8988T (cell line): Measurements from ENCODE around the gene TGFA.

Experiments used
- DNase-seq: peaks from one replicate; pipeline ENCODE4 v3.0.0; 2011

Gene TGFA

DNA sequence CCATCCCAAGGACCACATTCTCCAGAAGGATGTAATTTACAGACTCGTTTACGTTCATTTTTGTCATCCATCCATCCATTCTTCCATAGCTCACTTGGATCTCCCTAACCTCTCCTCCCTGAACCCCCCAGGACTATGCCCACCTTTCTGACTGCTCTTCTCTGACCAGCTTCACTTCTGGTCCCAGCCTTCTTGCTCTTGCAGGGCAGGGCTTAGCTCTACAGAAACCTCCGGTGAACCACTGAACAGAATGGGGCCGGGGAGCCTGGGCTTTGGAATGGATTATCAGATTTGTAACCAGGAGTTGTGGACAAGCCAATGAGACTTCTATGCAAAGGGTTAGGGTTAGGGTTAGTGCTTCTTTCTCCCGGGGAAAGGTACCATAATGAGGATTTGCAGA lies 95.0 kb downstream of the TGFA start:
- DNase-seq, result no peak

DNA sequence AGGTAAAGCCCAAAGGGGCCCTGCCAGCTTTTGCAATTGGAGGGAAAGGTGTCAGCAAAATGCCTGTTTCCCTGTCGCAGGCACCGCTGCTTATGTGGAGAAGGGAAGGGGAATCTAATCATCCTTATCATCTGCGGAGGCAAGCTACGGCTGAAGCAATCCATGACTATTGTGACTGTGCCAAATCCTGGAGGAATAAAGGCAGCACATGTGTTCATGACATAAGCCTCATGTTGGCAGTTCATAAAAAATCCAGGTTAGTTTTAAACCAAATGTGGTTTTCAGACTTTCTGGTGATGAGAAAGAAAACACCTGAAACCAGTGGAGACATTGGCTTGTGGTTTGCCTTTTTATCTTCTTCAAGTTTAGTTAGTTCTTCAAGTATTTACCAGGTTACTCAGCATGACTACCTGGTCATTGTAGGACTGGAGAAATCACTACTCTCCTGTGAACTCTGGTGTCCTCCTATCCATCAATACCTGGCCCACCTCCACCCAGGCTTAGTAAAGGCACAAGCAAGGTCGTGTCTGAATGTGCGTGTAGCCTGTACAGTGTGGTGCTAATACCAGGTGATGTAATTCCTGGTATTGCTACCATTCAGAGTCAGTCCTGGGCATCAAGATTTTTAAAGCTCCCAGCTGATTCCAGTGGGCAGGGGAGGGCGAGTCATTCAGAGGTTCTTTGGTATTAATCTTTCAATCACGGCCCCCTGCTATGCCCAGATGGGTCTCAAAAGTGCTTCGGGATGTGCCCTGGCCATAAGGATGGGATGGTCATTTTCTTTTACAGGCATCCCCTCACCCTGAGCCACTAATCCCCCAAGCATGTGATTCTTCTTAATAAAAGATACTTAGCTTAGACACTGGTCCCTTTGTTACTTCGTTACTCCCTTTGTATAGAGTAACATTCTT lies 96.8 kb downstream of the TGFA start:
- no peak for DNase-seq

DNA sequence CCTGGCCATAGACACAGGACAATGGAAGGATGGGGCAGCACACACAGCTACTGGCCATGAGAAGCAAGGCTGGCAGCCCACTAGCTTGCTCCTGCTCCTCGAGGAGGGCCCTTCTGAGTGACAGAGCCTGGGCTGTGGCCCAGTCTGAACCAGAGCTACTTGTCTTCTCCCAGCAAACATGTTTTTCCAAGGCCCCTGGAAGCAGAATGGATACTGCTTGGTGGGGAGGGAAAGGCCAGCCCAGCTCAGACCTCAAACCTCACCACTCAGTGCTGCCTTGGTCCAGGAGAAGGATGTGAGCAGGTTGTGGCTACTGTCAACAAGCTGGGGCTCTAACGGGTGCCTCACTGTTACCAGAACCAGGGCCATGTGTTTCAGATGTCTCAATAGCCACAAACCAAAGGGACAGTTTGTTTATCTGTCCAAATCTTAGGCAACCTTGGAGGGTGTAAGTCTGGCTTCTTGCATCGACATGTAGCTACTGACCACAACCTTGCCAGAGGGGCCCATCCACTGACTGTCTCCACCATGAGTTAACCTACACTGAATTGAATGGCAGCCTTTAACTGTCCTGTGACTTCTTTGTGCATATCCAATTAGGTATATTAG lies 98.6 kb downstream of the TGFA start:
- DNase-seq, result no peak

DNA sequence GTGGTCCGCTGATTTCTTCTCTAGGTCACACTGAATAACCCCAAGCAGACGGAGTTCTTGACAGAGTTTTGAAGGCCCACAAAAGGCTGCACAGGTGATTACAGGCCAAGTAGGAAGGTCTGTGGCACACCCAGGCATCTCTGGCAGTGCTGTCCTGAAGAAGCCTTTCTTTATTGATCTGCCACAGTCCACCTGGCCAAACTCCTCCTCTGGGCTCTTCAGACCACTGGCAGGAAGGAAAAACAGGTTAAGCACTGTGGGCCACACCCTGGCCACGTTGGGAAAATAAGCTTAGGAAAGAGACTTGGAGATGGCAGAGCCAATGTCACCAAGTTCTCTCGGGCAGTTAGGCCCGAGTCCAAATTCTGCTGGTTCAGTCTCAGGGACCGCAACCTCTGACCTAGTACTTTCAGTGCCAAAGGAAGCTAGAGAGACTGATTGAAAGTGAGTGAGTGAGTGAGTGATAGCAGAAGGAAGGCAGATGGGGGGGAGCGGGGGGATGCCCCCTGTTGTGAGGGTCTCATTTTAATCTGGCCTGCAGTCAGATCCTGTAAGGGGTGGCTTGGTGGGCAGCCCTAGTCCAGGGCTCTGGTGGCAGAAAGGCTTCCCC lies 102.9 kb downstream of the TGFA start:
- DNase-seq, result no peak

DNA sequence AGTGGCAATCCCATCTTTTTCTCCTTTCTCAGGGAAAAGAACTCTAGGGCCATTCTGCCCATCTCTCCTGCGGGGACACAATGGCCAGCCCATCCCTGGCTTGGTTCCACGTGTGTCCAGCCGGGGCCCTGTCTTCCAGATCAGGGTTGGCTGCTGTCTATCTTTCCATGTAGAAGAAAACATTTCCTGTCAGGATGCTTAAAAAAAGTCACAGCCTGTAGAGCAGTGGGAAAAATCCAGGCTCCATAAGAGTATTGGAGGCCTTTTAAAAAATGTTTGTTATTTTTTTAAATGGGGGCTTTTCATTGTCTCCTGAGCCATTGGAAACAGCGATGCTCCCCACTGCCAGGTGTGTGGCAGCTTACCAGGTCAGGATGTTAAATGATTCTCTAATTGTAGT lies 105.6 kb downstream of the TGFA start:
- DNase-seq, result no peak

DNA sequence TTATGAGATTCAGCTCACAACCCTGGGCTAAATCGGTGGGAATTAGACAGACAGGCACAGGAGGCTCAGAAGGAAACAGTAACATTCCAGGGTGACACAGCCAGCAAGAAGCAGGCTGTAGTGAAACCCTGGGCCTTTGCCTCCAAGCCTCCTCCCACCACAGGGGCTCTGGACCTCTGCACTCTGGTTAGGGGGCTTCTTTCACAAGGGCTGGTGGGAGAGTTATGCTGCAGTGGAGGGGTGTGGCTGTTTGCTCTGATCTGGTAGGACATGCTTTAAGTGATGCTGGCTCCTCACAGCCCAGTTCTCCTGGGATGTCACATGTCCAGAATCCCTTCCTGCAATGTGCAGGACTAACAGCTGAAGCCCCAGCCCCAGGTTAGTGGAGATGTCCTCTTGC lies 109.9 kb downstream of the TGFA start:
- no peak for DNase-seq

DNA sequence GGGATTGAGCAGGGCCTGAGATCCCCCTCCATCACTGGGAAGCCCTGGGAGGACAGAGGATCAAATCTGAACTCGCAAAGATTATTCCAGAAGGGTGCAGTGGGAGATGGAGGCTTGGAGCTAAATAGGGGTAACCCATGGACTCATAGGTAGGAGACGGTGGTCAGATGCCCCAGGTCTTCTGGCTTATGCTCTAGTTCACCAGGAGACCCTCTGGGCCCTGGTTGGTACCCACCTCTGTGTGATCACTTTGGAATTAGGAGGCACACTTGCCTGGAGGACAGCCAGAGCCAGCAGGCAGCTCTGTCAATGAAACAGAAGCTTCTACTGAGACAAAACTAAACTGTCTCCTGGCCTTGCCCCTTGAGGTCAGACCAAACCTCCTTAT lies 110.6 kb downstream of the TGFA start:
- no peak for DNase-seq

DNA sequence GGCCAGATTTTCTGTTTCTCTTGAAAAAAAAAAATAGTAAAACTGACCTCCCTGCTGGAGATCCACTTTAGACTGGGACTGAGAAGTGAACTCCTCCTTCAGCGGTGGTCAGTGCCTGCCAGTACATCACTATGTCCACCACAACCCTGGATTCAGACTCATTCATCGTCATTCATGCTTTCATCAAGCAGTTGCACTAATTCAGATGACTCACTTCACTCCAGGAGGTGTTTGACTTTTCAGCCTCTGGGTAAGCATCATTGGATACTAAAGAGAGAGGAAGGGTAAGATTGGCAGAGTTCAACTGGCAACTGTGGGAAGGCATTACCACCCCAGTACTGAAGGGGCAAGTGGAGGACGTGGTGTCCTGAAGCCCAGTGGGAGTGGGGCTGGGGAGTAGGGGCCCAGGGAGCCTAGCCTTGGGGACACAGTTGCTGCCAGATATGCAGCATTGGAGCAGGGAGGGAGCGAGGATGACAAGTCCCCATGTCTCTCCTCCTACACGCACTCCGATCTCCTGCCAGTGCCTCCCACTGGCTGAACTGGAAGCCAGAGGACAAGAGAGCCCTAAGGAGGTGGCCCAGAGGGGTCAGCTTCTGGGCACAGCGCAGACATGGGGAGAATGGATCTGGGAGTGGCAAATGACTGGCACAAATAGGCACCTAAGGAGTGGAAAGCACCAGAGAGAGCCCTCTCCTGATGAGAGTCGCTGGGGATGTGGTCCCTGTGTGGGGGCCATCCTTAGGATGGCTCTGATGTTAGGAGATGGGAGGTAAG lies 111.1 kb downstream of the TGFA start:
- DNase-seq, result no peak

DNA sequence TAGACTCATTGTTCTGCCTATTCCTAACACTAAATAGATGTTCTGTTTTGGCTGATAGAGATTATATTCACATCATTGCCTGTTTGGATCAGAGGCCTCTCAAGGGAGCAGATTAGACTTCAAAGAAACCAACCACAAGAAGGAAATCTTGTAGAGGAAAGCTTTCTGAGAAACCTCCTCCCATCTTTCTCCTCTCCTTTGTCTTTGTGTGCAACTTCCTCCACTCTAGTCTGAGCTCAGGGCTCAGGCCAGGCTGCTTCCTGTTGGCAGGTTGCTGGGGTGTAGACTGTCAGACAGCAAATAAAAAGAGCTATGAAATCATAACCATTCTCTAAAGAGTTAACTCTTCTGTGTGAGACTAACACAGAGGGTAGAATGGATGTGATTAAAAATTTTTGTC lies 113.0 kb downstream of the TGFA start:
- DNase-seq, result no peak

DNA sequence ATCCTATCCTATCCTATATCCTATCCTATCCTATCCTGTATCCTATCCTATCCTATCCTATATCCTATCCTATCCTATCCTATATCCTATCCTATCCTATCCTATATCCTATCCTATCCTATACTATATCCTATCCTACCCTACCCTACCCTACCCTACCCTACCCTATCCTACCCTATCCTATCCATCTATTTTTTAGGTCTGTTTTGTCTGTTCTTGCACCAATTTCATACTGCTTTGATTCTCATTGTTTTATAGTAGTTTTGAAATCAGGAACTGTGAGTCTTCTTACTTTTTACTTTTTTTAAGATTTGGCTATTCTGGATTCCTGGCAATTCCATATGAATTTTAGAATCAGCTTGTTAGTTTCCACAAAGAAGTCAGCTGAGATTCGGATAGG lies 118.5 kb downstream of the TGFA start:
- no peak for DNase-seq

DNA sequence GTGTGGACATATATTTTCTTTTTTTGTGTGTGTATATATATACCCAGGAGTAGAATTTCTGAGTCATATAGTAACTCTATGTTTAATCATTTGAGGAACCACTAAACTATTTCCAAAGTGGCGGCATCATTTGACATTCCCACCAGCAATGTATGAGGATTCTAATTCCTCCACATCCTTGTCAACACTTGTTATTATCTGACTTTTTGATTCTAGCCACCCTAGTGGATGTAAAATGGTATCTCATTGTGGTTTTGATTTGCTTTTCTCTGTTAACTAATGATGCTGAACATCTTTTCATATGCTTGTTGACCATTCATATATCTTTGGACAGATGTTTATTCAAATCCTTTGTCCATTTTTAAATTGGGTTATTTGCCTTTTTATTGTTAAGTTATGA lies 120.3 kb downstream of the TGFA start:
- no peak for DNase-seq

DNA sequence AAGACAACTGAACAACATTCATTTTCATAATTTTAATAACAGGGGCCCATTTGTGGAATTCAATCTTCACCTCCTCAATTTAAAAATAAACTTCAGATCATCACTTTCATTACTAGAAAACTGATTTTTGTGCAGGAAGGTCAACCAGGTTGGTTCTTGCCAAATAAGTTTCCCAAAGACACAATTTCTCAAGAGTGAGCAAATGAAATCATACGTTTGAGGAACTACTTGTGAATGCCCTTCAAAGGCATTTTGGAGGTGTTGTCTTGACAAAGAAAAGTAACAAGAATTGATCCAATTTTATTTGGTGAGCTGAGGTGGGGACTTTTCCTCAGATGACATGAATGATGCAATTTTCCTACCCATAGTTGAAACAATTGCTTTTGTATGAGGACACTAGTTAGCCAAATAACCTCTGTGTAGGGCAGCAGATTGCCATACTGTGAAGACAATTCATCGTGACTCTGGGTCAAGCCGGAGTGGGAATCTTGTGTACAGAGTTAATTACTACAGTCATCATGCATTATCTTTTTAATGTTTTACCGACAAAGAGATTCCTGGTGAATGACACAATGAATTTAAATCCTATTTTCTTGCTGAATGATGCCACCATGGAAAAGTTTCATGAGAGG lies 121.8 kb downstream of the TGFA start:
- DNase-seq, result no peak

DNA sequence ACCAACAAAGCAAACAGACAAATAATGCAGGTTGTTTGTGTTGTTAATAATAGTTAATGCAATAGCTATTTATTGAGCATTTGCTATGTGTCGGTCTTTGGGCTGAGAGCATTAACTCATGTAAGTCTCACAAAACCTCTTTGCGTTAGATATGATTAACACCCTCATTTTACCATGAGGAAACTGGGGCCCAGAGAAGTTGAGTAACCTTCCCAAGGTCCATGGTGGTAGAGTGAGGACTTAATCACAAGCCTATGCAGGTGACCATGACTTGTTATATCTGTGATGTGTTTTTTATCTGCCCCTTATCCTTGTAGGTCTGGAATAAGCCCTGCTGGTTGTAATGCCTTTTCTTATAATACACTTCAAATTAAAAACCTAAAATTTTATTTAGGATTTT lies 127.3 kb downstream of the TGFA start:
- no peak for DNase-seq

DNA sequence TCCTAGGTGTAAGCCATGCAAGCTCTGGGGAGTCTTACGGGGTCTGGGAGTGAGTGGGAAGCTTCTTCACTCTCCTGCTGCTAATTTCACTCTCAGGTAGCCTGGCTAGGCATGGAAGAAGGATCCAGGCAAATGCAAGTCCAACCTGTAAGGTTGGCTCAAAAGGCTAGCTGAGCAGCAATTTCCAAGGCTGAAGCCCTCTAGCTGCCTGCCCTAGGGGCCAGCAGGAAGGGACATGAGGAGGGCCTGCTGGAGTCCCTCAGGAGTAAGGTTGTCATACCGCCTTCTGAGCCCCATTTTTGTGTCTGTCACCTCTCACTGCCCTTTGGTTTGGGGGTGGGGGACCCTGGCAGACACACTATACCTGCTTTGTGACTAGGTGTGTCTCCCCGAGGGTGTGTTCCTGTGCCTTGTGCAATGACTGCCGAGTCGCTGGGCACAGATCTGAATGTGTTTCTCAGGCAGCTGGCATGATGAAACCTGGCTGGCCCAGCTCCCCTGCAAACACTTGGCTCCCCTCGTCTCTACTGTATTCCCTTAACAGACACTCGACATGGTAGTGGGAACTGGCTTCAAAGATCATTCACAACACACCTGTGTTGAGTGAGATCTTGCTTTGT lies 127.8 kb downstream of the TGFA start:
- no peak for DNase-seq

DNA sequence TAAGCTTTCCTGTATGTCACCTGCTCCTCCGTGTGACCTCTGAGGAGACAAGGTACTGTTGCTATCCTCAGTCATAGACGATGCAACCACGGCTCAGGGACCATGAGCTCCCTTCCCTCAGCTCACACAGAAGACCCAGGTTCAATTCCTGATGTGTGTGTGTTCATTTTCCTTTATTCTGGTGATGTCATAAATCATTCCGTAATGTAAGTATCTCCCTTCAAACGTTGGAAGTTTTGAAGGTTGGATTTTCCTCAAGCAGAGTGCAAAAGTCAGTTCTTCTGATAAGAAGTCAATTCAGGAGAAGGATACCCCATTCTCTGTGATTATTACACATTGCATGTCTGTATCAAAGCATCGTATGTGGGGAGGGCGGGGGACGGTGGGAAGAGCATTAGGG lies 132.9 kb downstream of the TGFA start:
- DNase-seq, result no peak

DNA sequence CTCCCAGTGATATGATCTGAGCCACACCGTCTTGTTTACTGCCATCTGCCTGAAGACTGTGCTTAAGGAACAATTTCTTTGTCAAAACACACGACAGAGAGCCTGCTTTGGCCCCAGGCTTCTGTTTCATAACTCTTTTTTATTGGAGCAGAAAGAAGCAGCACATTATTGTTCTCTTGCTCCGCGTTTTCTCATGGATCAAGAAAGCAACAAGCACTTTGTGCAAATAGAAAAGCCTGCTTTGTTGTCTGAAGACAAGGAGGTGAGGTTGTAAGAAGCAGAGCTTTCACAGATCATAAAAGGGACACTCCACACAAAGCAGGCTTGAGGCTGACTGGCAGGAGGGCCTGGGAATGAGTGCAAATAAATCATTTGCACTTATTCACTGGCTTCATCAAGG lies 133.5 kb downstream of the TGFA start:
- DNase-seq, result no peak

DNA sequence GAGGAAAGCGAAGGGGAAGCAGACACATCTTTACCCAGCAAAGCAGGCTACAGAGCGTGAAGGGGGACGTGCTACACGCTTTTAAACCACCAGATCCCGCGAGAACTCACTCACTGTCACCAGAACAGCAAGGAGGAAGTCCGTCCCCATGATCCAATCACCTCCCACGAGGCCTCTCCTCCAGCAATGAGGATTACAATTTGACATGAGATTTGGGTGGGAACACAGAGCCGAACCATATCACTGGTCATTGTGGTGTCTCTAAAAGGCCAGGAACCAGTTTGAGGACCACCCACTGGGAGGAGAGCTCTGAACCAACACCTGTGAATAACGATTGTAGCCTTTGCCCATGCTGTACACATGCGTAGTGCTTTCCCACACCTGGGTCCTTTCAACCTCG lies 135.1 kb downstream of the TGFA start:
- DNase-seq, result no peak

DNA sequence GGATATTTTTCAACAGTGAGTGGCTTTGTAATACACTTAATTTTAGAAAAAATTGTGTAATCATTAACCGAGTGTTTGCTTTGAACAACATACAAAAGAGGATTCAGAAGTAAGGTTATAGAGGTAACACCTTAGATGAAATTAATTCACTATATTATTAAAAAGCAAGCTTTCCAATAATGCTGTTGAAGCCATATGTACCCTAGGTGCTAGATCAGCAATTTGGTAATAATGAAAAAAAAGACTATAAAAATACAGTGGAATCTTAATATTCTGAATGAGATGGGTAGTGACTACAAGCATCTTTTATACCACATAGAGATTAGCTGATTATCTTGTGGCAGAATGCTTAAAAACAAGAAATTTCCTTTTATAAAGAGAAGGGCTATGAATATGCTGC lies 136.6 kb downstream of the TGFA start:
- no peak for DNase-seq

DNA sequence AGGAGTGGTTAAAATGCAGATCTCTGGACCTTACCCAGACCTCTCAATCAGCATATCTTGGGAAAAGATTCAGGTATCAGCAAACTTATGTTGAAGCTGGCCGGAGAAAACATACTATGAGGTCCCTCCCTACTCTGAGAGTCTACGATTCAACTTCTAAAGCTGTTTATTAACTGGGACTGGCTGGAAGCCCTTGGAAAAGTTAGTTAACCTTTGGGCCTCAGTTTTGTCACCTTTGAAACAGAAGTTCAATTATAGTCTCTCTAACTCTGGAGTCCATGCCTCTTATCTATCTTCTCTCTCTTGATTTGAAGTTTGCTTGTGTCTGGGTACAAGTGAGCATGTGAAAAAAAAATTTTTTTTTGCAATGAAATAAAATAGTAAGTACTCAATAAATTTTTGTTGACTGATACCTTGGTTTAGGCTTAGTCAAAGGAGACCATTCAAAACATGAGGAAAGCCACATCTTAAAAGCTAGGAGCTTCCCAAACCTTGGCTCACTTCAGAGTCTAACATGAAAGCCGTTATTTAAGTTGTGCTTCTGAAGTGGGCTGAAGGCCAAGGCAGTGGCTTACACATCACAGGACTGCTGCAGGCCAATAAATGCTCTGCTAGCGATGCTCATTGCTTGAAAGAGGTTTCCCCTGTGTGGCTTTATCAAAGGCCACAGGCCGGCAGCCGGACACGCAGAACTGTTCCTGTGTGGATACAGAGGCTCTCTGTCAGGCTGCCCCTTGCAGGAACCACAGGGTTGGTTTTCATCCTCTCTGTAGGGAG lies 141.1 kb downstream of the TGFA start:
- no peak for DNase-seq

DNA sequence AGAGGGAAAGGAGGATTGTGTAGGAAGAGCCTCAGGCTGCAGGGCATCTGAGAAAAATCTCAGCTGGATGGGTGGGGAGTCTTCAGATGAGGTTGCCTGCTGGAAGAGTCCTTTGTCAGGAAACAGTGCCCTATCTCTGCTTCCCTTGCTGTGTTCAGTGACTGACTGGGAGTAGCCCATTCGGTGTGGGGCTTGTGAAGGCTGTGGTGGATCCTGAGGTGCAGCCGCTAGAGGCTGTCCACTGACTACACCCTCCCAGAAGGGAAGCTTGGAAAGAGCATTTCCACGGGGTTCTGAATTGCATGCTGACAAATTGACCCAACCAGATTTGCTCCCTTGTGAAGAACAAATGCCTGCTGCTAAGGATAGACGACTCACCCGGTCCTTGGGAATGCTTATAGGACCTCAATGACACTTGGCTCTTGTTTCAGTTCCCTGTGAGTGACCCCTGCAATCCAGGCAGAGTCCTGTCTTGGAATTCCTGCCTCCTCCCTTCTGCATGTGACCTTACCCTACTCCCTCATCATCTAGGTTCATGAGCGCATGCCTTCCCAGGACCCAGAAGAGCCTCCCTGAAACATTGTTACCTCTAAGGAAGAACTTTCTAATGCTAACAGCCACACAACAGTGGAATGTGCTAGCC lies 142.0 kb downstream of the TGFA start:
- no peak for DNase-seq
